ENCODE data around the gene STARD5.

The STARD5 gene

DNA sequence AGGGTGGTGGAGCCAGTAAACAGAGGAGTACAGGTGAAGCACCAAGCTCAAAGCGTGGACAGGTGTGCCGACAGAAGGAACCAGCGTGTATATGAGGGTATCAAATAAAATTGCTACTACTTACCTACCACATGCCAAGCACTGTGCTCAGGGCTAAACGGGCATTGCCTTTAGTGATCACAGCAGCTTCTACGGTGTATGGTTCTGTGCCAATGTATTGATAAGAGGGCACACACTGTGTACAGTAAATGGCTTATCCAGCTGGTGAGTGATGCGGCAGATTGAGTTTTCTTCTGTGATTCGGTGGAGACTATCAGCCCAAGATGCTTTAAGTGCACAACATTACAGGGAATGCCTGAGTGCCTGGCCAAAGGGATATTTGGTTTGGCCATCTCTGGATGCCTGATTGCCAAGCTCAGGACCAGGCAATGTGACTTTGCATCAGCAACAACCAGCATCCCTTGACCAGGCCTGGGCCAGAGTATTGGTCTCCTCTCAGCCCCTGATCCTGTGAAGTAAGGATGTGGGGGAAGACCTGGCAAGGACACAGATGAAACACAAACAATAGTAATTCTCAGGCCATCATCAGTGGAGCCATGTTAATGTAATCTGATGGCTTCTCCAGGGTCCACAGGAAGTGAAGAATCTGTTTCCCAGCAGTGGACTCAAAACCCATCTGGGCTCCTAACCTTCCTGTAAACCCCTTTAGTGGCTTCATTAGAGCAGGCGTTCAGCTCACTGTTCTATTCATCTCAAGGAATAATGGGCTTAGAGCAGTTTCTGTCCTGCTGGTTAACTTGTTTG is 14.1 kb downstream of the STARD5 start:
- in situ Hi-C loops (cut with MboI; ENCODE audit: low sequenced_read_pairs, unreplicated experiment): no loop called here
- TF ChIP-seq, protein P1, sequence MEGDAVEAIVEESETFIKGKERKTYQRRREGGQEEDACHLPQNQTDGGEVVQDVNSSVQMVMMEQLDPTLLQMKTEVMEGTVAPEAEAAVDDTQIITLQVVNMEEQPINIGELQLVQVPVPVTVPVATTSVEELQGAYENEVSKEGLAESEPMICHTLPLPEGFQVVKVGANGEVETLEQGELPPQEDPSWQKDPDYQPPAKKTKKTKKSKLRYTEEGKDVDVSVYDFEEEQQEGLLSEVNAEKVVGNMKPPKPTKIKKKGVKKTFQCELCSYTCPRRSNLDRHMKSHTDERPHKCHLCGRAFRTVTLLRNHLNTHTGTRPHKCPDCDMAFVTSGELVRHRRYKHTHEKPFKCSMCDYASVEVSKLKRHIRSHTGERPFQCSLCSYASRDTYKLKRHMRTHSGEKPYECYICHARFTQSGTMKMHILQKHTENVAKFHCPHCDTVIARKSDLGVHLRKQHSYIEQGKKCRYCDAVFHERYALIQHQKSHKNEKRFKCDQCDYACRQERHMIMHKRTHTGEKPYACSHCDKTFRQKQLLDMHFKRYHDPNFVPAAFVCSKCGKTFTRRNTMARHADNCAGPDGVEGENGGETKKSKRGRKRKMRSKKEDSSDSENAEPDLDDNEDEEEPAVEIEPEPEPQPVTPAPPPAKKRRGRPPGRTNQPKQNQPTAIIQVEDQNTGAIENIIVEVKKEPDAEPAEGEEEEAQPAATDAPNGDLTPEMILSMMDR (IDR thresholded peaks at IDR 0.05; ENCODE audit: borderline replicate concordance, control extremely low read depth, extremely low read depth, insufficient read depth, missing control alignments): no peak
- DNase-seq (ENCODE audit: low spot score): no peak

- TF ChIP-seq, protein P1 (IDR thresholded peaks at IDR 0.05; ENCODE audit: borderline replicate concordance, control extremely low read depth, extremely low read depth, insufficient read depth, missing control alignments): no peak
- in situ Hi-C loops (cut with MboI; ENCODE audit: low sequenced_read_pairs, unreplicated experiment): no loop called here
Observed at GRCh38 chr15:81308260-81308659, 15.7 kb downstream of the STARD5 start.

GRCh38 chr15:81304226-81304625 is 19.7 kb downstream of the STARD5 start:
- no peak for DNase-seq (ENCODE audit: low spot score)
- TF ChIP-seq, protein P1 (IDR thresholded peaks at IDR 0.05; ENCODE audit: borderline replicate concordance, control extremely low read depth, extremely low read depth, insufficient read depth, missing control alignments): no peak
- in situ Hi-C loops (cut with MboI; ENCODE audit: low sequenced_read_pairs, unreplicated experiment): no loop called here

More at GRCh38 chr15:81308260-81308659, 15.7 kb downstream of the STARD5 start:
- no peak for DNase-seq (ENCODE audit: low spot score)

DNA sequence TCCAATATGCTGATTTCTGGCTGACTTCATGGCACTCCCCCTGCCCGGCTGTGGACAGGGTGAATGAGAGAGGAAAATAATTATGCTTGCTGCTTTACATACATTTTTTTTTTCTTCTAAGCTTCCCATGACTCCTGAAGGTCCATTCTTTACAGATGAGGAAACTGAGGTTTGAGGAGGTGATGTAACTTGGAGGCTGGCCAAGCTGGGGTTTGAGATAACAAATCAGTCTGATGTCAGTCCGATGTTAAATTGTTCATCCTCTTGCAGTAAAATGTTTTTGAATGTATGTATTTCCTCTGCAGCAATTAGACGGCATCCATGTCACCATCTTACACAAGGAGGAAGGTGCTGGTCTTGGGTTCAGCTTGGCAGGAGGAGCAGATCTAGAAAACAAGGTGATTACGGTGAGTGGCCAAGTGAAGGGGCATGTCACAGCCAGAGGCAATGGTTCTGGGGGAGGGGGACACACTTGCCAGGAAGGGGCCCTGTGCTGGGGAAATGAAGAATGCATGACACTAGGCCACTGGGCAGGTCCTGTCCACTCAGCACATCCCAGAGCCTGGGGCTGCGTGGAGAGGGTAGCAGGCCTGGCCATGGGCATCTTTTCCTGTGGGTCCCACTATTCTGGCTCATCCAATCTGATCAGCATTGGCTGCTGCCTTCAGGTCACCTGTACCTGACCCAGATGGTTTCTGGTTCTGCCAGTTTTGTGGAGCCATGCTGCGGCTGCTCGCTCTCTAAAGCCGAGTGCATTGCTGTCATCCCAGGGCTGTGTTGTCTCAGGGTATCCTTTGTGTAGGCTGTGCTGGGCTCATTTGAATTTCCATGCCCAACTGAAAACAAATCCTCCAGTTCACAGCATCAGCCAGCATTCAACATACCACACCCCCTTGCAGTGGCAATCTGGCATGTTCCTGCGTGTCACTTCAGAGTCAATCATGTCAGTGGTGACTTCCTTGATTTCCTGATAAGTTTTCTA is 20.4 kb downstream of the STARD5 start:
- in situ Hi-C loops (cut with MboI; ENCODE audit: low sequenced_read_pairs, unreplicated experiment): no loop called here
- TF ChIP-seq, protein P1 (IDR thresholded peaks at IDR 0.05; ENCODE audit: borderline replicate concordance, control extremely low read depth, extremely low read depth, insufficient read depth, missing control alignments): no peak
- no peak for DNase-seq (ENCODE audit: low spot score)

DNA sequence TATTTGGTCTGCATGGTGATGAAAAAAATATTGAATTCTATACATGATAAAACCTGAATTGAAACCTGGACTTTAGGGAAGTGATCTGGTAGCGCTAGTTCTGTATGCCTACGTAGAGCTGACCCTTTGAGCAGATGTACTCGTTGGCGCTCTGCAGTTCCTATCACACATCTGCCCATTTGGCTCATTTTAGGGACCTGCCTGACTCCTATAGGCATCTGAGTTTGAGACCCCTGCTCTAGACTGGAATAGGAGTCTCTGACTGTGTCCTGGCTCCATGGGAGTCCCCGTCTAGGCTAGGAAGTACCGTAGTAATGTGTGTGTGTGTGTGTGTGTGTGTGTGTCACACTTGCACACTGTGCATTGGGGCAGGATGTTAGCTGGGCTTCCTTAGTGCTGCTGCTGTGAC is 21.2 kb downstream of the STARD5 start:
- no peak for DNase-seq (ENCODE audit: low spot score)
- TF ChIP-seq, protein P1 (IDR thresholded peaks at IDR 0.05; ENCODE audit: borderline replicate concordance, control extremely low read depth, extremely low read depth, insufficient read depth, missing control alignments): no peak
- in situ Hi-C loops (cut with MboI; ENCODE audit: low sequenced_read_pairs, unreplicated experiment): no loop called here

- DNase-seq (ENCODE audit: low spot score): peak; percentile 63
- TF ChIP-seq, protein P1 (IDR thresholded peaks at IDR 0.05; ENCODE audit: borderline replicate concordance, control extremely low read depth, extremely low read depth, insufficient read depth, missing control alignments): no peak
- in situ Hi-C loops (cut with MboI; ENCODE audit: low sequenced_read_pairs, unreplicated experiment): no loop called here
Observed at GRCh38 chr15:81301815-81302399, 22.0 kb downstream of the STARD5 start.
